ENCODE results near the gene LITAFD. TPM values are rescaled to one million over a fixed set of nuclear protein-coding genes. Genes with fewer than 3 reads are reported as not detected.

LITAFD gene
- total RNA-seq, 4 donors from 2014 or later = not detected

GRCh38 chr16:8846401-8846932 is 35.7 kb upstream of the LITAFD start:
- DNase-seq = no peak
- peak overlapping the region in 1 of 4 donors; percentile 43 for H3K27ac ChIP-seq
- no peaks in the 10 kb centered on the region for H3K27me3 ChIP-seq
- peaks cover 0 to 38% (median 9%) of the 10 kb centered on the region in 3 donors for H3K36me3 ChIP-seq
- TF ChIP-seq POLR2A (IDR thresholded peaks at IDR 0.05) = no peak
- TF ChIP-seq CTCF (IDR thresholded peaks at IDR 0.05) = no peak
- no peak overlapping the region for H3K4me3 ChIP-seq
- peaks cover 8 to 49% (median 24%) of the 10 kb centered on the region in 3 donors for H3K4me1 ChIP-seq
- 85 to 89% methylated on average over 10 of the region's 10 CpGs for WGBS, 2 donors
- intact Hi-C loops (cut with DNase I) = no loop called here
- H3K9me3 ChIP-seq = no peaks in the 10 kb centered on the region

- Histone ChIP-seq H3K36me3 (peaks cover 0 to 41% (median 9%) of the 10 kb centered on the region in 3 donors), H3K27ac (no peak overlapping the region), H3K9me3 (no peaks in the 10 kb centered on the region), H3K4me3 (no peak overlapping the region), H3K27me3 (no peaks in the 10 kb centered on the region), H3K4me1 (peaks cover 10 to 56% (median 30%) of the 10 kb centered on the region in 3 donors)
- TF ChIP-seq POLR2A (IDR thresholded peaks at IDR 0.05) = no peak
- no peak for TF ChIP-seq CTCF (IDR thresholded peaks at IDR 0.05)
- no peak for DNase-seq
- 81 to 83% methylated on average over 13 of the region's 13 CpGs for WGBS, 2 donors
- intact Hi-C loops (cut with DNase I) = no loop called here
These were observed 35.0 kb upstream of the LITAFD start for GRCh38 chr16:8847145-8847544.

GRCh38 chr16:8847623-8848022 is 34.5 kb upstream of the LITAFD start:
- Histone ChIP-seq H3K27me3 (no peaks in the 10 kb centered on the region), H3K4me1 (peaks cover 10 to 60% (median 32%) of the 10 kb centered on the region in 3 donors), H3K27ac (no peak overlapping the region), H3K9me3 (no peaks in the 10 kb centered on the region), H3K36me3 (peaks cover 0 to 46% (median 9%) of the 10 kb centered on the region in 3 donors), H3K4me3 (no peak overlapping the region)
- no peak for DNase-seq
- intact Hi-C loops (cut with DNase I) = no loop called here
- WGBS, 2 donors = 98 to 100% methylated on average over 2 to 7 of the region's 15 CpGs
- TF ChIP-seq POLR2A (IDR thresholded peaks at IDR 0.05) (no peak), CTCF (IDR thresholded peaks at IDR 0.05) (no peak)

GRCh38 chr16:8848231-8848938 is 33.8 kb upstream of the LITAFD start:
- Histone ChIP-seq H3K9me3 (no peaks in the 10 kb centered on the region), H3K4me3 (no peak overlapping the region), H3K27me3 (no peaks in the 10 kb centered on the region), H3K4me1 (peaks cover 10 to 66% (median 32%) of the 10 kb centered on the region in 3 donors), H3K27ac (peak overlapping the region; percentile 76 to 85 (median 78)), H3K36me3 (peaks cover 5 to 53% (median 9%) of the 10 kb centered on the region in 3 donors)
- TF ChIP-seq POLR2A (IDR thresholded peaks at IDR 0.05) = no peak
- no peak for TF ChIP-seq CTCF (IDR thresholded peaks at IDR 0.05)
- WGBS, 2 donors = 90 to 92% methylated on average over 12 of the region's 26 CpGs
- intact Hi-C loops (cut with DNase I) = no loop called here
- DNase-seq = no peak

- peaks cover 5 to 59% (median 9%) of the 10 kb centered on the region in 3 donors for H3K36me3 ChIP-seq
- intact Hi-C loops (cut with DNase I) = no loop called here
These were observed 33.2 kb upstream of the LITAFD start for GRCh38 chr16:8848939-8849391.

More at GRCh38 chr16:8848939-8849391, 33.2 kb upstream of the LITAFD start:
- Histone ChIP-seq H3K9me3 (no peaks in the 10 kb centered on the region), H3K4me1 (peaks cover 10 to 66% (median 32%) of the 10 kb centered on the region in 3 donors), H3K27me3 (no peaks in the 10 kb centered on the region), H3K4me3 (no peak overlapping the region), H3K27ac (peak overlapping the region; percentile 76 to 85 (median 78))
- DNase-seq = no peak
- WGBS, 2 donors = 37 to 53% methylated on average over 7 to 8 of the region's 8 CpGs
- TF ChIP-seq CTCF (IDR thresholded peaks at IDR 0.05) = no peak
- no peak for TF ChIP-seq POLR2A (IDR thresholded peaks at IDR 0.05)
